OCI-LY7 (cell line): ENCODE measurements around the gene ZNF613. TPM values are rescaled to one million over a fixed set of nuclear protein-coding genes. Genes with fewer than 3 reads are reported as not detected.

Experiments used
- BruUV-seq: library from RNA; stranded (reverse); fragments of 400-500 nt; replicated peaks from 2 replicates; lab custom pipeline; 2021; lab: Mats Ljungman, UMichigan
- CTCF ChIA-PET: fragments of 300-600 bp; sonication (Branson Sonifier 250); formaldehyde crosslinking; loops from one replicate; lab custom pipeline; 2022; ENCODE audit warnings: antibody characterized with exemption; ENCODE audit not compliant: unreplicated experiment; lab: Charles Lee
- POLR2A ChIA-PET: fragments of 300-600 bp; sonication (Branson Sonifier 250); formaldehyde crosslinking; loops from one replicate; lab custom pipeline; 2022; ENCODE audit warnings: antibody characterized with exemption; lab: Charles Lee
- DNase-seq: peaks from one replicate; pipeline ENCODE4 v3.0.0-alpha.2; 2015; ENCODE audit warnings: low spot score
- H2AFZ ChIP-seq: fragments of 200-600 bp; sonication (generic), shearing (Covaris generic); 2 replicates; pipeline ENCODE4 v1.6.1; 2014; ENCODE audit warnings: mild to moderate bottlenecking, antibody characterized with exemption, low read length, moderate library complexity
- H3K27ac ChIP-seq: fragments of 200-600 bp; sonication (generic); 2 replicates; pipeline ENCODE4 v1.5.1; 2014; ENCODE audit warnings: mixed run types, low read depth, mild to moderate bottlenecking, moderate library complexity, low read length, inconsistent platforms; ENCODE audit not compliant: poor library complexity, severe bottlenecking
- H3K36me3 ChIP-seq: fragments of 200-600 bp; sonication (generic); 2 replicates; pipeline ENCODE4 v1.6.1; 2014; ENCODE audit warnings: mild to moderate bottlenecking, antibody characterized with exemption, low read length, moderate library complexity, mixed read lengths; ENCODE audit not compliant: insufficient read depth
- H3K4me1 ChIP-seq: fragments of 200-600 bp; sonication (generic); 2 replicates; pipeline ENCODE4 v1.5.1; 2014; ENCODE audit warnings: mild to moderate bottlenecking, low read length; ENCODE audit not compliant: insufficient read depth, poor library complexity, severe bottlenecking
- H3K4me2 ChIP-seq: fragments of 200-600 bp; sonication (generic); 2 replicates; pipeline ENCODE4 v1.6.1; 2014; ENCODE audit warnings: mild to moderate bottlenecking, low read length
- H3K4me3 ChIP-seq: fragments of 200-600 bp; sonication (generic); 2 replicates; pipeline ENCODE4 v1.5.1; 2014; ENCODE audit warnings: mild to moderate bottlenecking, low read depth, low read length; ENCODE audit not compliant: poor library complexity, severe bottlenecking
- H3K79me2 ChIP-seq: fragments of 200-600 bp; sonication (generic); 2 replicates; pipeline ENCODE4 v1.6.1; 2016; ENCODE audit warnings: low read depth, mild to moderate bottlenecking, low read length, moderate library complexity, mixed read lengths; ENCODE audit not compliant: insufficient read depth
- H3K9me2 ChIP-seq: fragments of 200-600 bp; sonication (generic); 2 replicates; pipeline ENCODE4 v1.6.1; 2016; ENCODE audit warnings: mild to moderate bottlenecking, low read length, mixed read lengths; ENCODE audit not compliant: insufficient read depth
- H3K9me3 ChIP-seq: fragments of 200-600 bp; sonication (generic); 2 replicates; pipeline ENCODE4 v1.6.1; 2014; ENCODE audit warnings: mild to moderate bottlenecking, mixed run types, low read length, mixed read lengths
- H4K20me1 ChIP-seq: fragments of 200-600 bp; sonication (generic); 2 replicates; pipeline ENCODE4 v1.6.1; 2014; ENCODE audit warnings: mild to moderate bottlenecking, antibody characterized with exemption, low read length, moderate library complexity, mixed read lengths; ENCODE audit not compliant: insufficient read depth
- CTCF ChIP-seq: fragments of 200-600 bp; sonication (generic); conservative IDR thresholded peaks from 2 replicates; pipeline ENCODE4 v1.5.1; 2014; ENCODE audit warnings: mild to moderate bottlenecking, antibody characterized with exemption, low read length, moderate library complexity, mixed read lengths
- EZH2phosphoT487 ChIP-seq: fragments of 200-600 bp; sonication (generic); IDR thresholded peaks from 2 replicates; pipeline ENCODE4 v1.6.1; 2018; ENCODE audit warnings: low read depth, borderline replicate concordance, mild to moderate bottlenecking, mixed run types, antibody characterized with exemption, low read length, moderate library complexity, mixed read lengths
- intact Hi-C: fragments of 100-400 bp; cut with micrococcal nuclease; formaldehyde crosslinking; loops from one replicate; pipeline ENCODE4 v1.10.0; 2022; ENCODE audit not compliant: unreplicated experiment
- total RNA-seq, 2 experiments: library from RNA; depleted of rRNA in 1 of 2; stranded (reverse); fragments of >200 nt in 1 of 2; shearing (Covaris generic) in 1 of 2; gene quantifications; 2 replicates each; pipeline ENCODE4 v1.2.3, GENCODE V29; 2014 to 2022

ZNF613 gene
- total RNA-seq, 2 experiments from 2014 or later, result 4.5 to 10.0 TPM

GRCh38 chr19:51976852-51977251 lies 49.6 kb downstream of the ZNF613 start:
- CTCF ChIA-PET, result no interaction called here
- no peaks in the 10 kb centered on the region for H4K20me1 ChIP-seq
- no peak for DNase-seq
- H3K27ac ChIP-seq, result no peak overlapping the region
- H3K36me3 ChIP-seq, result peaks cover 31% of the 10 kb centered on the region
- POLR2A ChIA-PET, result no interaction called here
- BruUV-seq, result no TSS peak
- no peak overlapping the region for H2AFZ ChIP-seq
- H3K79me2 ChIP-seq, result no peaks in the 10 kb centered on the region
- H3K4me2 ChIP-seq, result no peak overlapping the region
- H3K9me3 ChIP-seq, result peaks cover 17% of the 10 kb centered on the region; the same call in 1 of the 2 replicates
- intact Hi-C loops, result no loop called here
- no peak for TF ChIP-seq CTCF
- TF ChIP-seq EZH2phosphoT487, result no peak
- no peaks in the 10 kb centered on the region for H3K9me2 ChIP-seq
- no peak overlapping the region for H3K4me3 ChIP-seq
- H3K4me1 ChIP-seq, result no peaks in the 10 kb centered on the region

- no peak overlapping the region for H3K4me3 ChIP-seq
- no peaks in the 10 kb centered on the region for H4K20me1 ChIP-seq
- peaks cover 19% of the 10 kb centered on the region; the same call in 1 of the 2 replicates for H3K9me3 ChIP-seq
- no peak overlapping the region for H3K27ac ChIP-seq
- ChIA-PET POLR2A (no interaction called here), CTCF (no interaction called here)
- H3K4me2 ChIP-seq, result no peak overlapping the region
- intact Hi-C loops, result no loop called here
- no peaks in the 10 kb centered on the region for H3K79me2 ChIP-seq
- no peak for DNase-seq
- peaks cover 26% of the 10 kb centered on the region for H3K36me3 ChIP-seq
- TF ChIP-seq EZH2phosphoT487, result no peak
- TF ChIP-seq CTCF, result no peak
- no peaks in the 10 kb centered on the region for H3K9me2 ChIP-seq
- H3K4me1 ChIP-seq, result no peaks in the 10 kb centered on the region
- no TSS peak for BruUV-seq
- no peak overlapping the region for H2AFZ ChIP-seq
Measured at GRCh38 chr19:51977346-51977745, 50.1 kb downstream of the ZNF613 start.

- no peak overlapping the region for H3K27ac ChIP-seq
- H3K4me3 ChIP-seq, result no peak overlapping the region
- peaks cover 23% of the 10 kb centered on the region; the same call in 1 of the 2 replicates for H3K9me3 ChIP-seq
- H2AFZ ChIP-seq, result no peak overlapping the region
- BruUV-seq, result no TSS peak
- no peak for DNase-seq
- ChIA-PET POLR2A (no interaction called here), CTCF (no interaction called here)
- H4K20me1 ChIP-seq, result no peaks in the 10 kb centered on the region
- H3K36me3 ChIP-seq, result peaks cover 12% of the 10 kb centered on the region
- intact Hi-C loops, result no loop called here
- no peaks in the 10 kb centered on the region for H3K9me2 ChIP-seq
- no peak overlapping the region for H3K4me2 ChIP-seq
- H3K4me1 ChIP-seq, result no peaks in the 10 kb centered on the region
- no peaks in the 10 kb centered on the region for H3K79me2 ChIP-seq
- TF ChIP-seq EZH2phosphoT487 (no peak), CTCF (no peak)
Measured at GRCh38 chr19:51978882-51979281, 51.6 kb downstream of the ZNF613 start.
